IMR-90 (cell line): ENCODE measurements around the gene TPPP.
"Not testable (repeated sequence)": the region's sequence is repeated elsewhere in the genome, so short reads cannot be mapped to it uniquely, and the experiment has no call there.

Source experiments
- BHLHE40 ChIP-seq: fragments of 150-350 bp; IDR thresholded peaks from 2 replicates; pipeline ENCODE4 v1.6.1; 2016; ENCODE audit warnings: mild to moderate bottlenecking, low read depth, low read length
- CEBPB ChIP-seq: IDR thresholded peaks from 2 replicates; pipeline ENCODE4 v1.6.1; 2012; ENCODE audit warnings: low read depth, low read length, improper control_type of control experiment
- ELK1 ChIP-seq: fragments of 150-350 bp; IDR thresholded peaks from 2 replicates; pipeline ENCODE4 v1.6.1; 2016; ENCODE audit warnings: low read depth, mild to moderate bottlenecking, low read length, moderate library complexity, borderline replicate concordance
- MAZ ChIP-seq: IDR thresholded peaks from 2 replicates; pipeline ENCODE4 v1.6.1; 2012; ENCODE audit warnings: low read depth, mild to moderate bottlenecking, low read length, improper control_type of control experiment, moderate library complexity, borderline replicate concordance
- POLR2A ChIP-seq: IDR thresholded peaks from 2 replicates; pipeline ENCODE4 v1.6.1; 2012; ENCODE audit warnings: mild to moderate bottlenecking, low read depth, low read length
- RAD21 ChIP-seq: IDR thresholded peaks from 2 replicates; pipeline ENCODE4 v1.6.1; 2012; ENCODE audit warnings: low read length, improper control_type of control experiment
- RCOR1 ChIP-seq: IDR thresholded peaks from 2 replicates; pipeline ENCODE4 v1.6.1; 2012; ENCODE audit warnings: mild to moderate bottlenecking, low read length, improper control_type of control experiment; ENCODE audit not compliant: insufficient replicate concordance
- RFX5 ChIP-seq: IDR thresholded peaks from 2 replicates; pipeline ENCODE4 v1.8.0; 2012; ENCODE audit warnings: low read depth, mild to moderate bottlenecking, low read length, moderate library complexity
- USF2 ChIP-seq: fragments of 150-350 bp; IDR thresholded peaks from 2 replicates; pipeline ENCODE4 v1.6.1; 2017; ENCODE audit warnings: mild to moderate bottlenecking, antibody characterized with exemption, low read length, low read depth
- TF ChIP-seq, protein P1 (sequence below): conservative IDR thresholded peaks from 2 replicates; pipeline ENCODE4 v1.5.1; 2012; ENCODE audit warnings: mild to moderate bottlenecking, low read depth, low read length, improper control_type of control experiment

DNA sequence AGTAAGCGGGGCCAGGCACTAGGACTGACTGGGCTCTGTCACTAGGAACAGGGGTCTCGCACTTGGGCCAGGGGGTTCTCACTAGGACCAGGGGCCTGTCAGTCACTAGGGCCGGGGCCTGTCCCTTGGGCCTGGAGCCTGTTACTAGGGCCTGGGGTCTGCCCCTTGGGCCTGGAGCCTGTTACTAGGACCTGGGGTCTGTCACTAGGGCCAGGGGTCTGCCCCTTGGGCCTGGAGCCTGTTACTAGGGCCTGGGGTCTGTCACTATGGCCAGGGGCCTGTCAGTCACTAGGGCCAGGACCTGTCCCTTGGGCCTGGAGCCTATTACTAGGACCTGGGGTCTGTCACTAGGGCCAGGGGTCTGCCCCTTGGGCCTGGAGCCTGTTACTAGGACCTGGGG lies 10.9 kb downstream of the TPPP start:
- TF ChIP-seq, protein P1, sequence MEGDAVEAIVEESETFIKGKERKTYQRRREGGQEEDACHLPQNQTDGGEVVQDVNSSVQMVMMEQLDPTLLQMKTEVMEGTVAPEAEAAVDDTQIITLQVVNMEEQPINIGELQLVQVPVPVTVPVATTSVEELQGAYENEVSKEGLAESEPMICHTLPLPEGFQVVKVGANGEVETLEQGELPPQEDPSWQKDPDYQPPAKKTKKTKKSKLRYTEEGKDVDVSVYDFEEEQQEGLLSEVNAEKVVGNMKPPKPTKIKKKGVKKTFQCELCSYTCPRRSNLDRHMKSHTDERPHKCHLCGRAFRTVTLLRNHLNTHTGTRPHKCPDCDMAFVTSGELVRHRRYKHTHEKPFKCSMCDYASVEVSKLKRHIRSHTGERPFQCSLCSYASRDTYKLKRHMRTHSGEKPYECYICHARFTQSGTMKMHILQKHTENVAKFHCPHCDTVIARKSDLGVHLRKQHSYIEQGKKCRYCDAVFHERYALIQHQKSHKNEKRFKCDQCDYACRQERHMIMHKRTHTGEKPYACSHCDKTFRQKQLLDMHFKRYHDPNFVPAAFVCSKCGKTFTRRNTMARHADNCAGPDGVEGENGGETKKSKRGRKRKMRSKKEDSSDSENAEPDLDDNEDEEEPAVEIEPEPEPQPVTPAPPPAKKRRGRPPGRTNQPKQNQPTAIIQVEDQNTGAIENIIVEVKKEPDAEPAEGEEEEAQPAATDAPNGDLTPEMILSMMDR, result not testable (repeated sequence)
- TF ChIP-seq USF2, POLR2A, ELK1, BHLHE40, RFX5, MAZ, CEBPB, RCOR1, RAD21: not testable (repeated sequence)
